ENCODE measurements around the gene AGBL1.

AGBL1 gene

DNA sequence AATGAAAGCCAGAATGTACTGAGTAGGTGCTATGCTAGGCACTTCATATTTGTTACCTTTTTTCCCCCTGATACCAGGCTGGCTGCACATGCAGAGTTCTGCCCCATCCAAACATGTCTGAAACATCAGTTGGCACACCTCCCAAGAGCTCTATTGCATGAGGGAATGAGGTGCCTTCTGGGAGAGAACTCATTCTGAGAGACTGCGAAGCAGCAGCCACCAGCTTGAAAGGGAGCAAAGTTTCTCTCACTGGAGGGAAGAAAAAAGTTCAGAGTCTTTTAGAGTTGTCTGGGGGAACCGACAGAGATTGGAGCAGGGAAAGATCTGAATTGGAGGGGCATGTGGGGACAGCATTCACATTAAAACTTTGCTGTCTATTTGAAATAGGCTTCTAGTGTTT lies 84.1 kb downstream of the AGBL1 start:
- DNase-seq (ENCODE audit: low spot score): no peak

DNA sequence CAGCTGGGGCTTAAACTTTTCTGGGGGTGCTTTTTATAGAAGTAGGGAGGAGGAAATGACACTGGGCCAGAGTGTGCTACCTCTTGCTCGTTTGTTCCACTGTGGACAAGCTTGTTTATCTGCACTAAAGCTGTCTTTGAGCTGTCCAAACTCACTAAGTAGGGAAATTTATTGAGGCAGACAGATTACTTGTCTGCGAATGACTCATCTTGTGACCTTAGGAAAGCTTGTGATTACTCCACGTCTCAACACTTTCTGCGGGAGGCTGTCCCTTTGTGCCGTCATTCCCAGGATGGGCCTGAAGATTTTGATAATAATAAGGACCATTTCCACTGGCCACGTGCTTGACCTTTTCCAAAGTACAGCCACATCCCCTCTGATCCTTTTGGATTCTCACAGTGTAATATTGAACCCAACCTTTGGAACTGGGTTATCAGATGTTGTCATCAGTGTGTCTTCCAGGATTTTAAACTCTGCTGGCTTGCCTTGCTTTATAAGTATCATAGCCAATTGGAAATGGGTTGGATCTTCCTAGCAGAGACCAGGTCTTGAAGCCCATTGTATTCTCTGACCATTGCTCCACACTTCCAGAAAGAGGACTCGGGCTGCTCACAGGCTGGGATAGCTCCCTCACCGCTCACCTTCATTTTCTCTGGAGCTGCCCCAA lies 84.7 kb downstream of the AGBL1 start:
- no peak for DNase-seq (ENCODE audit: low spot score)

DNA sequence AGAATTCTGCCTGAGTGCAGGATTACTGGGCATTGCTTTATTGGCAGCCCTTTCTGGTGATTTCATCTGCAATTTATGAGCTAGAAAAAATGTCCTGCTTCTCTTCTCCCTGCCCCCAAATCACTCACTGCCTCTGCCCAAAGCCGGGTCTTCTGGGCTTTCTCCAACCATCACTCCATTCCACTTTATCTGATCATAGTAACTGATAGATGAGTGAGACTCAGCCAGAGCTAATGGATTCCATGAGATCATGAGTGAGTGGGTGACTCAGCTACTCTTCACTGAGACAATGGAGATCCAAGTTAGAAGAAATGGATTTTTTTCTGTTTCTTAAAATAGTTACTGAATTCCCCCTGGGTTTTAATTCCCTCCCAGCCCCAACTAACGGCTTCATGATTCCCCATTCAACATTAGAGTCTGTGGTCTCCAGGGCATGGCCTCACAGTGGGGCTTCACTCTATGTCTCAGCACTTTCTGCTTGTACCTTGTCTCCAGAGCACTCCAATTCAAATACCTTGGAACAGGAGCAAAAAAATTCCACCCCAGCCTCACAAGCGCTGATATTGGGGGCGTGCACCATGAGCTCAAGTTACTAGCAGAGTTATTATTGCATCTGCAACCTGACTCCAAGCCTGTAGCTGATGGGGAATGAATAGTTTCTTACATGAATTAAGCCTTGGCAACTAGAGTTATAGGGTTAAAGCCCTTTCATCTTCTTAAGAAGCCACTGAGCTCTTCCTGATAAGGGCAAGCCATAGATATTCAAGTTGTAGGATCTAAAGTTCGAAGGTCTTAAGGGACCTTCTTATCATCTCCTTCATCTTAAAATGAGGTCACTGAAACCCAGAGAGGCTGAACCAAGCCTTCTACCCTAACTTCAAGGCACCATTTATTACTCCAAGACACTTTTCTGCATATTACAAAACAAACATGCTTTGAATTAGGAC lies 85.9 kb downstream of the AGBL1 start:
- DNase-seq (ENCODE audit: low spot score): no peak

DNA sequence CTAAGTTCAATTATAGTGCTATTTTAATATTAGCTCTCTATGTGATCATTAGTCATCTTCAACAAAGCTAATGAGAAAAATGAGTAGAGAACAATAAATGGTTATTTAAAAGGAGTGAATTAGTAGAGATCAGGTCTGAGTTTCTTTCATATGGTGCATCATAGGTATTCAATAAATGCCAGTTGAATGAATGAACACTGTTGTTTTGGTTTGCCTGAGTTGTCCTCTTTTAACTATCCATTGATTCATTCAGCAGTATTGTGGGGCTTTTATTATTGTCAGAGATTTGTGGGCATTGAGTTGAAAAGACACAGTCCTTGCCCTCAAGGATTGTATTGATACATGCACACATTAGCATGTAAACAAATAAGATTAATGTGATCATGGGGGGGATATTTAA lies 88.2 kb downstream of the AGBL1 start:
- no peak for DNase-seq (ENCODE audit: low spot score)

DNA sequence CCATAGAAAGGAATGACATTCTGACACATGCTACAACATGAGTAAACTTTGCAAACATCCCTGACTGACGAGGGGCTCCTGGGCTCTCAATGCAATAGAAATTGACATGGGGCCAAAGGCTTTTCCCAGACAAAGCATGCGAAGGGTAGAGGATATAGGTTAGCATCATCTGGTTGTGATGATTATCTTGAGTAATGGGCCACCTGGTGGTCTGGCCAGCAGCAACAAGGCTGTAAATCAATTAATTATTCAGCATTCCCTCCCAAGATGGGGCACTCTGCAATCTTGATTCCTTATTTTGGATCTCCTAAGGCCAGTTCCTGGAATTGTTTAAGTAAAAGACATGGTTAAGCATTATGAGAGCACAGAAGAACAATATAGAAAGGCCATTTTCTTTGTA lies 99.2 kb downstream of the AGBL1 start:
- no peak for DNase-seq (ENCODE audit: low spot score)

DNA sequence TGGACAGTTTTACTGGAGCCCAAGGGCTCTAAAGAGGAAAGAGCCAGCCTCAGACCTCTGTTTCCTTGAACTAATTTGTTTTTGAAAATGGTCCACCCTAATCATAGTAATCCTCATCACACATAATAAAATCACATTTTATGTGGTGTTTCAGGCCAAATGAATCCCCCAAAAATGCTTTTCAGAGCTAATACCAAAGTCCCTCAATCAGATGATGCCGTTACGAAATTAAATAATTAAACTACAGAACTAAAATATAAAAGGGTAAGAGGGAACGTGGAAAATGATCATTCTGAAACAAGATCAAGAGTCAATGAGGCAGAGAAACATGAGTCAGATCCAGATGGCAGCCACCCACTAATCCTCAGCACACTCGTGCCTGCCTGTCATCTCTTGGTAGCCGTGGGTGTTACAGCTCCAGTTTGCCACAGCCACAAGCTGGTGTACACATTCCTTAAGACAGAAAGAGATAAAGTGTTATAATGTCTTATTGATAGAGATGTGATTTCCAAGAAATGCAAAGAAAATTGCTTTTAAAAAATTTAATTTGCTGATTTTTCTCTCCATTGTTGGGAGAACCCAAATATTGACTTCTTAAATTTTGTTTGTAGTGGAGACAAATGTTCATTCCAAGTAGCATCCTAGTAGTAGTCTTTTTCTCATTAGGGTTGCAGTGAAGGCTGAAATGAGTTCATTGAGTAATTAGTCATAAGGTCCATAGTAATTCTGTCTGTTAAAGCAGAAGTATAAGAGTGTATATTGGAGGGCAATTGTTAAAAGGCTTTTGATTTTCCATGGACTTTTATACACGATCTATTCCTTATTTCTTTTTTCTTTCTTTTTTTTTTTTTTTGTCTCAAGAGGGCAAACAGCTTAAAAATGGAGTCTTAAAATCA lies 104.2 kb downstream of the AGBL1 start:
- DNase-seq (ENCODE audit: low spot score): no peak

DNA sequence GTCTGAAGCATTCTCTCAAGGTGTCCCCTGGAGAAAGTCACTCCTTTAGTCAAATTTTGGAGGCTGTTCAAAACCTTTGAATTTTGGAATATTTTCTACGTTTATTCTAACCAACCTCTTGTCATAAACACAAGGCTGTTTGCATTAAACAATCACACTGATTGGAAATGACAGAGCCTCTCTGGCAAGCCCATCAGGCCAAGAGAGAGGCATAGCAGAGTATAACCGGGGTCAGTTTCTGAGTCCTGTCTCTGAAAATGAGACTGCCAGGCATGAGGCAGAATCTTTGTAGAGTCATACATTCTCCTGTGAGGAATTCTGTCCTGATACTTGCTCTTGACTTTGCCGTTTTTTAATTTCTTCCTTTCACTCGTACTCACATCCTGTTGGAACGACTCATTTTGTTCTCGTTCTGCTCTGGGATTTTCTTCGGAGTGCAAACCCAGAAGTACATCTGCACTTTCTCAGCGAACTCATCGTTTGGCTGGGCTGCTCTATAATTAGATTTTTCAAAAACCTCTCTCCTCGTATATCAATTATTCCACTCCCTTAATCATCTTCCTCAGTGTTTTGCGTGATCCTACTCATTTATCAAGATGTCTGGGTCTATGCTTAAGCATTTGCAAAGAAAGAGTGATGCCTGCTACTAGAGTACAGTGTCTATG lies 114.2 kb downstream of the AGBL1 start:
- DNase-seq (ENCODE audit: low spot score): no peak

DNA sequence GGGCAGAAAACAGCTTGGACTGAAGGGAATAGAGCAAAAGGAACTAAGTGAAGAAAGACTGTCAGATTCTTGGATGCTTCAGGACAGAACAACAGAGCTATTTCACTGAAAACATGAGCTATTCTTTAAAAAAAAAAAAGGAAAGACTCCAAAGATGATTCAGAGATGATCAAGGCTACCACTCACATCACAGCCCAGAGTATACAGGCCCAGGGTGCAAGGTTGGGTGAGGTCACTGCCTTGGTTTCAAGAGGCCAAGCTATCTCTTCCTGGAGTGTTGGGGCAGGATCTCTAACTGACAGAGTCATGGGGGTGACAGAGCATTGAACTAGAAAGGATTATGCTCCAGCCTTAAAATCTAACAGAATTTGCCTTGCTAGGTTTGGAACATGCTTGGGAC lies 118.1 kb downstream of the AGBL1 start:
- DNase-seq (ENCODE audit: low spot score): no peak

DNA sequence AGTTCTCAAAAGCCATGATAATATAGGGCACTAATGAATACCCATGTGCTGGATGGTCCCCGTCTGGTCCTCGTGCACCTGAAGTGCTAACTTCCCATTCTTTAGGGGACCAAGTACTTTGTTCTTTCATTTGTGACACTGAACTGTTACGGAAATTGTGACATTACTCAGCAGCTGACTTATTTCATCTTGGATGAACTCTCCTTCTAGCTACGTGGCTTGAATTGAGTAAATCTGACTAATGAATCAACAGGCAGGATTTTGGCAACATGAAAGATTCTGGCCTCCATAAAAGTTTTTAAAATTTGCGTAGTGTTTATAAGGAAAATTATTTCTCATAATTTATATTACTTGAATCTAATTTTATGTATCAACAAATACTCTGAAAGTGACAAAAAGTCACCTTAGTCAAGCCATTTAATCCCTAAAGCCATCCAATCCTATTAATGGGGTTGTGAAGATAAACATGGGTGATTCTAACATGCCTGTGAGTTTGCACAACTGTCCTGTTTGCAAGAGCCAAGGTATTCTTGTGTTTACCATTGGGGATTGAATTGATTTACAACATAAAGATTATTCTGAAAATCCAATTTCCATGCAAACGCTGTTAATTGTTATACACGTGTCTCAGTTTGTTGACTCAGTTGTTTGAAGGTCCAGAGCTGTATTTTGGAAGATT lies 119.9 kb downstream of the AGBL1 start:
- no peak for DNase-seq (ENCODE audit: low spot score)

DNA sequence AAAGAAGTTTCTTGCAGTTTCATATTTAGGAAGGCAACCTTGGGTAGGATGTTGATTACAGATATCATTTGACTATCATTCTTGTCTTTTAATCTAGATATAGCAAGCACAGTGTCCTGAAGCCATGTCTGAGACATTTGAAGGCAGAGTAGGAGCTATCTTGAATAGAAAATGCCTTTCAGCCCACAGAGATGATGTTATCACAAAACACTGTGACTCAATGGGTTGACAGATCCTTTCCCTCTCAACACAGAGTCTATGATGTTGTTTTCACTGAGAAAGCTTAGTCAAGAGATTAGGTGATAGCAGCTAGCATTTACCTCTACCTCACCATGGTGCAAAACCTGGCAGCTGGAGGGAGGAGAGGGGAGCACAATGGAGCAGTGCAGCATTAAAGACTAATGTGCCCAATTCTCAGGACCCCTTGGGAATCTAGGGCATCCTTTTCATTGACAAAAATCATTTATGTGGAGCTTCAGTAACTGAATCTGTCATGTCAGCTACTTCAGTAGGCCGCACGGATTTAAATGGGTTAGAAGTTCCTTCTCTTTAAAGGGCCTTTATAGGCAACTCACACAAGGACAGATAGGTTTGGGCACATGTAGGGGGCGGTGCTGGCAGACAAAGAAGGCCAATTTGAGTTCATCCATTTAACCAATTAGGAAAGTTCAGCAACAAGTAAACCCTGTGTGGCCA lies 121.8 kb downstream of the AGBL1 start:
- no peak for DNase-seq (ENCODE audit: low spot score)

DNA sequence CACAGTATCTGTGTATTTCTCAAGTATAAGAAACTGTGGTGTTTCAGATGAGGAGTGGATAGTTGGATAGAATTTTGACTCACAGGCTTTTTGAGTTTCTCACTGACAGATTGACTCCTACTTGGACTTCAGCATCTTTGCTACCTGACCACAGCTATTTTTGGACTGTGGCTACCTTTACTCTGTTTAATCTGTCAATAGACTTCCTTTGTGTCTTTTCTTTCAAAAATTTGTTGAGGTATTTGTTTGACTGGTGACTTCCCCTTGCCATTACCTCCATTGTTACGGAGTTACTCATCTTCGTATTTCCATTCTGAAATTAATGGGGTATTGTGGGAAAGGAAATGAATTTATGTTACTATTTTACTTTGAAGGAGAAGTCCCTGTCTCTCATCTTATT lies 123.8 kb downstream of the AGBL1 start:
- DNase-seq (ENCODE audit: low spot score): no peak

DNA sequence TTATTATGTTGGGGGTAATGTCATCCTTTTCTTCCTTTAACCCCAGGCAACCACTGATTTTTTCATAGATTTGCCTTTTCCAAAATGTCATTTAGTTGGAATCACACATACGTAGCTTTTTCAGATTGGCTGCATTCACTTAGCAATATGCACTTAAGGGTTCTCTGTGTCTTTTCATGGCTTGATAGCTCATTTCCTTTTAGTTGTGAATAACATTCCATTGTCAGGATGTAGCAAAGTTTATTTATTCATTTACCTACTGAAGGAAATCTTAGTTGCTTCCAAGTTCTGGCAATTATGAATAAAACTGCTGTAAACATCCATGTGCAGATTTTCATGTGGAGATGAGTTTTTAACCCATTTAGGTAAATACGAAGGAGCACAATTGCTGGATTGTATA lies 125.4 kb downstream of the AGBL1 start:
- no peak for DNase-seq (ENCODE audit: low spot score)

DNA sequence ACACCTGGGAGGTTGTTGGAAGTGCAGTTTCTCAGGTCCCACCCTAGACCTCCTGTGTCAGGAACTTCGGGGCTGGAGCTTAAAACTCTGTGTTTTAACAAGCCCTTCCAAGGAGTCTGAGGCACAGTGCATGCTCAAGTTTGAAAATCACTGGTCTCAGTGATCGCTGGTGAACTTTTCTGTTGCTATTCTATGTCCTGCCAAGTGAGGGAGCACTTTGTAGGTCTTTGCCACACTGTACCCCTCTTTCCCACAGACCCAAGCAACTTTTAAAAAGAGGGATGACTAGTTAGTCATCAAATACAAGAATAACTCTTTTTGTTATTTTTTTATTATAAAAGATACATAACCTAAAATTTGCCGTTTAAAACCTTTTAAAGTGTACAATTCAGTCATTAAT lies 133.7 kb downstream of the AGBL1 start:
- DNase-seq (ENCODE audit: low spot score): no peak

DNA sequence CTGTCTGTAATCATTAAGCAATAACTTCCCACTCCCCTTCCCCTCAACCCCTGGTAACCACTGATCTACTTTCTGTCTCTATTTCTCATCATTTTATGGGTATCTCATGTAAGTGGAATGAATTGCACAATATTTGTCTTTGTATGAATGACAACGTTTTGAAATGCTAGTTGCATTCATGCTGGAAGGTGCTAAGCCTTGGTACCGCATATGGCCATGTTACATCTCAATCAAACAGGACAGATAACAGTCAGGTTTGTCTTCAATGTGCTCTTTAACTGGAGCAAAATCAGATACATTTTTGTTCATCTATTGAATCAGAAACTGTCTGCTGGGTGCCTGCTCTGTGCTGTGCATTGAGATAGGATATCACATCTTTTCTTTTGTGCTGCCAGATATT lies 134.2 kb downstream of the AGBL1 start:
- no peak for DNase-seq (ENCODE audit: low spot score)

DNA sequence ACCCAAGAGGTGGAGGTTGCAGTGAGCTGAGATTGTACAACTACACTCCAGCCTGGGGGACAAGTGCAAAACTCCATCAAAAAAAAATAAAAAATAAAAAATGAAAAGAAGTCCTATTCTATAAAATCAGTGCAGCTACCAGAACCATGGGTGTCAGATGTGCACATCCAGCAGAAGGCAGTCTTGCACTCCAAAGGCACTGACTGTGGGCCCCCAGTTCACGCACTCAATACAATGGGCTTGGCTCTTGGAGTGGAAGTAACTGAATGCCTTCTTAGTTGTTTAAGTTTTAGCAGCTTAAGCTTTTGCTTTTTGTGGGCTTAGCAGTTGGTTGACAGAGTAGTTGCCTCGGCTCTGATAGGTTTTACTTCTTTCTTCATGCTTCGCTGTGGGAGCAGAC lies 141.4 kb downstream of the AGBL1 start:
- DNase-seq (ENCODE audit: low spot score): no peak

DNA sequence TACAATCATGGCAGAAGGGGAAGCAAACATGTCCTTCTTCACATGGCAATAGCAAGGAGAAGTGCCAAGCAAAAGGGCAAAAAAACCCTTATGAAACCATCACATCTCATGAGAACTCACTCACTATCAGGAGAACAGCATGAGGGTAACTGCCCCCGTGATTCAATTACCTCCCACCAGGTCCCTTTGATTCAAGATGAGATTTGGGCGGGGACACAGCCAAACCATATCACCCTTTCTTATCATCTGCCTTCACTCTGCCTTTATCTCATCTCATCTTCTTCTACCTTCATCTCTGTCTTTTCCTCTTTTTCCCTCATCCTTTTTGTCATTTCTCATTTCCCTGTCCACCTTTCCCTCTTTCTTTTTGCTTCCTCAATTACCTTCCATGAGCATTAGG lies 149.6 kb downstream of the AGBL1 start:
- no peak for DNase-seq (ENCODE audit: low spot score)

DNA sequence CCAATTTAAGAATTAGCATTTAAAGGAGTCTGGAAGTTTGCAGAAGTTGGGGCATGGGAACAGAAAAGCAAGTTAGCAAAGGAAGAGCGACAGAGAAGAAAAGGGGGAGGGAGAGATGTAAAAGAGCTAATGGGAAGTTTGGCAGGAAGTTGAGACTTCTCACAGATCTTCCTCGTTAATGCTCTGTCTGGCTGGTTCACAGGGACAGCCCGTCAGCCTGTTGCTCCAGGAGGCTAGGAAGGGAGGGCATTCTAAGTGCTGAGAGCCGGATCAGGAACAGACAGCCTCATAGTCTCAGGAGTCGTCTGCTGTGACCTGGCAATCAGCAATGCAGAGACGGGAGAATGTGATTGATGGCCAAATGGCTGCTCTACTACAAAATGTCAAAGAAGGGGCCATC lies 150.3 kb downstream of the AGBL1 start:
- no peak for DNase-seq (ENCODE audit: low spot score)

DNA sequence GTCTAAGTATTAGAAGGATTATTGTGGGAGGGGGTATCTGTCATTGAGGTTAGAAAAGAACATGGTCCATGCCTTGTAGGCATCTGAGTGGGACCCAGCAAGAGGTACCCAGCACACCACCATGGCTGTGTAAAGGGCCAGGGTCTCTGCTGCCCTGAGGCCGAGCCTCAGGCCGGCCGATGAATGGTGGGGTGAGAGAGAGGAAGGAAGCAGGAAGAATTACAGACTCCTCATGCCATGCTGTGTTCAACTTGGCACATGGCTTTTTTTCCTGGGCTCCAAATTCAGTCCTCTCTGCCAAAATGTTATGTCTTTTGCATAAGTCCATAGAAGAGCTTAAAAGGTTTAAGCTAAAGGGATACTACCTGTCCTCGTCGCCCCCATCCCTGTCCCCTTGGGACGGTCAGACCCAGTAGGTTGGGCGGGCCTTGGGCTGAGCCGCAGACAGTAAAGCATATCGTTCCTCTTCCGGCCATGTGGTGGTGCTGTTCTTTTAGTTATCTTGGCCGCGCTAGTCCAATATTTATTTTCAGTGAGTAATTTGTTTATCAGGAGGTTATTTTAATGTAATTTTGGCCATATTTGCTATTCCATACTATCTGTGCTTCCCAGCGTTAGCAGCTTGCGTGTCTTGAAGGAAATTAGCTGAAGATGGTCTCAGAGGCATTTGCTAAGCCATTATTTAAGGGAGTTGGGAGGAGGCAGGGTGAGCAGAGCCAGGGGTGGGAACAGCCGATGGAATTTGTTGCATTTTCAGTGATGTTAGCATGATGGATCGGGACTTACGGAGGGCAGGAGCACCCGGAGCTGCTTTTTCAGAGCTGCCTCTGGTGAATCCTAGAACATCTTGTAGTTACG lies 152.4 kb downstream of the AGBL1 start:
- peak; percentile 44 for DNase-seq (ENCODE audit: low spot score)

DNA sequence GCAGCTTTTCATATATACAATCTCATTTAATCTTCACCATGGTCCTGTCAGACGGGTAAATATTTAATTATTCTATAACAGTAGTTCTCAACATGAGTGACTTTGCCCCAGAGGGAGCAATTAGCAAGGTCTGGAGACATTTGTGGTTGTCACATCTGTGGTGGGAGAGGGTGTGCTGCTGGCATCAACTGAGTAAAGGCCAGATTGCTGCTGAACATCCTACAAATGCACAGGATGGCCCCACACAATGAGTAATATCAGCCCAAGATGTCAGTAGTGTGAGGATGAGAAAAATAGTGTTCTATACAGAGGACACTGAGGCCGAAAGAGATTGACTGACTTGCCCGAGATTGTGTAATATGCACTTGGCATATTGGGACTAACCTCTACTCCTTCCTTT lies 156.0 kb downstream of the AGBL1 start:
- no peak for DNase-seq (ENCODE audit: low spot score)
